GM19193 (cell line): ENCODE data around the gene AGBL4.

Source experiments
- POLR2A ChIP-seq: IDR thresholded peaks from 4 replicates; pipeline ENCODE4 v1.6.1; 2011; ENCODE audit not compliant: insufficient read depth, insufficient read length; ENCODE audit errors: extremely low read depth

AGBL4 gene

GRCh38 chr1:49728377-49728776 lies 295.4 kb downstream of the AGBL4 start:
- TF ChIP-seq POLR2A, result no peak

GRCh38 chr1:49723662-49724061 lies 300.1 kb downstream of the AGBL4 start:
- TF ChIP-seq POLR2A, result no peak

- no peak for TF ChIP-seq POLR2A
These were observed 329.4 kb downstream of the AGBL4 start for GRCh38 chr1:49694251-49694827.

DNA sequence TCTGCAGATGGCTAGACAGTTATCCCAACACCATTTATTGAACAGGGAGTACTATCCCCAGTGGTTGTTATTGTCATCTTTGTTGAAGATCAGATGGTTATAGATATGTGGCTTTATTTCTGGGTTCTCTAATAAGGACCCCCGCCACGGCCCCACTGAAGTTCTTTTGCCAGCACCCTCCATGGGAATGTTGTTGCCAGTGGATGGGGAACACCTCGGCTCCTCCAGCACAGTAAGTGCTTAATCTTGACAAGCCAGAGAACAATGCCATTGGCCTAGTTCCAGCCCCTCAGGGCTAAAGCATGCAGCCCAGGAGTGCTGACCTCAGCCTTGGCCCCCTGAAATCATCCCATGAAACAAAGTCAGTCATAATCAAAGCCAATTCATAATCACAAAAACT lies 337.6 kb downstream of the AGBL4 start:
- TF ChIP-seq POLR2A, result no peak

GRCh38 chr1:49677706-49678105 lies 346.0 kb downstream of the AGBL4 start:
- no peak for TF ChIP-seq POLR2A

DNA sequence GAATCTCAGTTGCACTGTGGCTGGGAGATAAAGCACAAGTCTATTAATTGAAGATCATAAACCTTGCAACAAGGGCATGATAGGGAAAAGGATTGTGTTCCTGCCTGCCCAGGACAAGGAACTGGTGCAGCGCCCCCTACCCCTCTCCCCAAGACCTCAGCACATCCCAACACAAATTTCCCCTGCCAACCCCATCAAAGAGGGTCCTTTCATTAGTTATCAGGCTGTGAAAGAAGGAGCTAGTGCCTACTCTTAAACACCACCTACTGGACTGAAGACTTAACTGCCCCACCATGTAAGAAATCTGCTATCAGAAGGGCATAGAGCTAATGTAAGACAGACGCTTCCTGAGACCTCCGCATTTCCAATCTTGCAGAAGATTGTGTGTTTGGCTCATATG lies 372.6 kb downstream of the AGBL4 start:
- no peak for TF ChIP-seq POLR2A

DNA sequence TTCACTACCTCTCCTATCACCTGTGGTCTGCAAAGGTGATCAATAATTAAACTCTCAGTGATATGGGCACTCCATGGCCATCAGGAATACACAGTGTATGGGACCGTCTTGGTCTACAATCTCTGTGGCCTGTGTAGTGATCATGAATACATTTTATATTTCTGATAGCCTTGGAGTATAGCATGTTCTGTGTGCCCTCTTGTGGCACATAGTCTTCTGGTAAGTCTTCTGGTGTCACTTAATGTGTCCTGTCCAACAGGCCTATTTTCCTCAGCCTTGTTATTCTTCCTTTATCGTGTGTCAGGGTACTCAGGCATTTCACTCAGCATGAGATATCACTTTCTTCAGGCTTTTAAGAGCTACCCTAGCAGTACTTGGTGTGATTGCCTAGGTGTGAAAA lies 393.6 kb downstream of the AGBL4 start:
- TF ChIP-seq POLR2A, result no peak

GRCh38 chr1:49627781-49628180 lies 396.0 kb downstream of the AGBL4 start:
- TF ChIP-seq POLR2A, result no peak

DNA sequence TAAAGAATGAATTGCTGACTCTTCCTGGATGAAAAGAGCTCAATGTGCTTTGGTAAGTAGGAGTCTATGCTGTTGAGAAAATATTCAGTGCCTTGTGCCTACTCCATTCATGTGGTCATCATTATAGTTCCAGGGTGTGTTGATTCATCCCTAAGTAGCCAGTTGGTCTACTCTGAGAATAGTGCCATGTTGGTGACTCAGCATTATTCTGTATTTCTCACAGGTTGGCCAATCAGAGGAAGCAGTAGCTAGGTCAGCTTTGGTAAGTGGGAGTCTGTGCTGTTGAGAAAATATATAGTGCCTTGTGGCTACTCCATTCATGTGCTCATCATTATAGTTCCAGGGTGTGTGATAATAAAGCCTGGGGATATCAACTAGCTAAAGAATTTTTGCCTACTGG lies 397.3 kb downstream of the AGBL4 start:
- no peak for TF ChIP-seq POLR2A

GRCh38 chr1:49622877-49623276 lies 400.9 kb downstream of the AGBL4 start:
- no peak for TF ChIP-seq POLR2A

GRCh38 chr1:49606082-49606481 lies 417.7 kb downstream of the AGBL4 start:
- no peak for TF ChIP-seq POLR2A

DNA sequence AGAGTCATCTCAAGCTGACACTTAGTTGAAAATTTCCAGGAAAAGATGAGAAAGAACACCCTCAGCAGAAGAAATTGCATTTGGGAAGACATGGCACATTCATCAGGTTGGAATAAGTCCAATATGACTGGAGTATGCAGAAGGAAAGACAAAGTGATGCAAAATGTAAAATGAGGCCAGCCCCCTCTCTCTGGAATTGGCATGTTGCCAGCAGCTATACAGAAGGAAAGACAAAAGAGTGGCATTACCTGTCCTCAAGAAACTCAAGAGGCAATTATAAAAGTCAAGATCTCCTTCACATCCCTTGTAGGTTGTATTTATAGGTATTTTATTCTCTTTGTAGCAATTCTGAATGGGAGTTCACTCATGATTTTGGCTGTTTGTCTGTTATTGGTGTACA lies 426.3 kb downstream of the AGBL4 start:
- TF ChIP-seq POLR2A, result no peak

- TF ChIP-seq POLR2A, result no peak
These were observed 447.3 kb downstream of the AGBL4 start for GRCh38 chr1:49576327-49576901.

DNA sequence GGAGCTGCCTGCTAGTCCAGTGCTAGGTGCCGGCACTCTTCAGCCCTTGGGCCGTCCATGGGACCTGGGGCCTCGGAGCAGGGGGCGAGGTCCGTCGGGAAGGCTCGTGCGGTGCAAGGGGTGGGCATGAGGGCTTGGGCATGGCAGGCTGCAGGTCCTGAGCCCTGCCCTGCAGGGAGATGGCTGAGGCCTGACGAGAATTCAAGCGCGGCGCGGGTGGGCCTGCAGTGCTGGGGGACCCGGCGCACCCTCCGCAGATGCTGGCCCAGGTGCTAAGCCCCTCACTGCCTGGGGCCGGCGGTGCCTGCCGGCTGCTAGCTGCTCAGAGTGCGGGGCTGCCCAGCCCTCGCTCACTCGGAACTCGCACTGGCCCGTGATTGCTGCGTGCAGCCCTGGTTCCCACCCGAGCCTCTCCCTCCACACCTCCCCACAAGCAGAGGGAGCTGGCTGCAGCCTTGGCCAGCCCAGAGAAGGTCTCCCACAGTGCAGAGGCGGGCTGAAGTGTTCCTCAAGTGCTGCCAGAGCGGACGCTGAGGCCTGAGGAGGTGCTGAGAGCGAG lies 467.0 kb downstream of the AGBL4 start:
- TF ChIP-seq POLR2A, result no peak

DNA sequence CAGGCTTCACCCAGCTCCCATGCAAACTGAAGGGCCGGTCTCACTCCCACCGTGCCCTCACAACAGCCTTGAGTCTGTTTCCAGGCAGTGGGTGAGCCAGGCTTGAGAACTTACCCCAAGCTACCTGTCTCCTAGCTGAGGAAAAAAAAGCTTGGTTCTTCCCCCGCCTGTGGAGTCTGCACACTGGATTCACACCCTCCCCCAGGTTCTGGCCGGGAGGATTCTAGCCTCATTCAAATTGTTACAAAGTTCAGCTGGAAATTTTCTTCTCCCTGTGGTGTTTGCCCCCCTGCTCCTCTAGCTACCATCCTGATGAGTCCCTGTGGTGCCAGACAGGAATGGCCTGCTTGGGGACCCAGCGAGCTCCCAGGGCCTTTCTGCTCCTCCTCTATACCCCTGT lies 471.7 kb downstream of the AGBL4 start:
- no peak for TF ChIP-seq POLR2A

DNA sequence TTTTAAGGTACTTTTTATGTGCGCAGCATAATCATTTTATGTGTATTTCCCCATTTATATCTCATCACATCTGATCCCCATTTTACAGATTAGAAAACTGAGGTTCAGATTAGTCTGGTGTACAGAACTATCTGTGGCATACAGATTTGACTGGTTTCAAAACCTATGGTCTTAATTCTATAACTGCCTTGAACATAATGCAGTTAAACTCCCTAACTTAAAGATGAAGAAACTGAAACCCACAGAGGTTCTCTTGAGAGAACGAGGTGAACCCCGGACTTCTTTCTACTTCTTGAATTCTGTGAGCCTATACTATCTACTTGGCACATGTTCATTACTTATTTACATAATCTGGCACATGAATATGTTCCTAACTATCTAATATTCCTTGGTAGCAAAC lies 479.1 kb downstream of the AGBL4 start:
- TF ChIP-seq POLR2A, result no peak
